ENCODE measurements around the gene ERBB4.

ERBB4 gene

GRCh38 chr2:211837206-211837605, 701.4 kb downstream of the ERBB4 start:
- Histone ChIP-seq H3K4me3 (no peak overlapping the region), H4K20me1 (no peaks in the 10 kb centered on the region), H3K9me3 (no peaks in the 10 kb centered on the region), H3K4me1 (no peaks in the 10 kb centered on the region), H3K4me2 (no peak overlapping the region), H3K36me3 (no peaks in the 10 kb centered on the region), H3K9ac (no peak overlapping the region), H3K27ac (no peak overlapping the region), H3K27me3 (no peaks in the 10 kb centered on the region)
- no peak for TF ChIP-seq Cebpa-rat (IDR thresholded peaks at IDR 0.05)

DNA sequence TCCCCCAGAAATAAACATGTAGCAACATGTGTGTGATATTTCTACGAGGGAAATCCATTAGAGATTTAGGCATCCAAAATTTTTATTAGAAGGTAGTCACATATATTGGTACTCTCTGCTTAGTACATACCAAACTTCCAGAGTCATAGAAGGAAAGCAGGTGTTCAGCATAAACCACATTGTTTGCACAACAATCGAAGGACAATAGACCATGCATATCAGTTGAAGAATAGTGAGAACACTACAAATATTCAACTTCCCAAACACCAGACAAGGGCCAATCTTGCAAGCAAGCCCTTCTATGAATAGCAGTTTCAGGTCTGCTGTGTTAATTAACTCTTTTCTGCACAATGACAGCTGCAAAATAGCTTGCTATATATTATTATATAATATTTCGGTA, 702.2 kb downstream of the ERBB4 start:
- Histone ChIP-seq H3K4me1 (no peaks in the 10 kb centered on the region), H3K4me2 (no peak overlapping the region), H3K27ac (no peak overlapping the region), H3K36me3 (no peaks in the 10 kb centered on the region), H3K27me3 (no peaks in the 10 kb centered on the region), H3K9me3 (no peaks in the 10 kb centered on the region), H3K4me3 (no peak overlapping the region), H4K20me1 (no peaks in the 10 kb centered on the region), H3K9ac (no peak overlapping the region)
- TF ChIP-seq Cebpa-rat (IDR thresholded peaks at IDR 0.05): no peak

DNA sequence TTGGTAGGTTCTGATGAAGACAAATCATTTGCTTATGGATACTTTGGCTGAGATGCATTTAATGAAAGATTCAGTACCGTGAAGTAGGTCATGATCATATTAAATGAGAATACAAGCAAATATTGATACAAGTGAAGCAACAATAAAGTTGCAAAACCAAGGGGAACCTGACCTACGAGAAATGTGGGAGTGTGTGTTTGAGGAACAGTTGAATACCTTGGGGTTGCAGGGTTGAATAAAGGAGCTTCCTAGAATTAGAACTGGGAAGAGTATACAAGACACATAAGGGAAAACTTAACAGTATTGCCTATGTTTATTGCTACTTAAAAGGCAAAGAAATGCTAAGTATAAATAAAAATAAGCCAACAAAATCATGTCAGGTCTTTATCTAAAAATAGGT, 702.9 kb downstream of the ERBB4 start:
- no peak for TF ChIP-seq Cebpa-rat (IDR thresholded peaks at IDR 0.05)

DNA sequence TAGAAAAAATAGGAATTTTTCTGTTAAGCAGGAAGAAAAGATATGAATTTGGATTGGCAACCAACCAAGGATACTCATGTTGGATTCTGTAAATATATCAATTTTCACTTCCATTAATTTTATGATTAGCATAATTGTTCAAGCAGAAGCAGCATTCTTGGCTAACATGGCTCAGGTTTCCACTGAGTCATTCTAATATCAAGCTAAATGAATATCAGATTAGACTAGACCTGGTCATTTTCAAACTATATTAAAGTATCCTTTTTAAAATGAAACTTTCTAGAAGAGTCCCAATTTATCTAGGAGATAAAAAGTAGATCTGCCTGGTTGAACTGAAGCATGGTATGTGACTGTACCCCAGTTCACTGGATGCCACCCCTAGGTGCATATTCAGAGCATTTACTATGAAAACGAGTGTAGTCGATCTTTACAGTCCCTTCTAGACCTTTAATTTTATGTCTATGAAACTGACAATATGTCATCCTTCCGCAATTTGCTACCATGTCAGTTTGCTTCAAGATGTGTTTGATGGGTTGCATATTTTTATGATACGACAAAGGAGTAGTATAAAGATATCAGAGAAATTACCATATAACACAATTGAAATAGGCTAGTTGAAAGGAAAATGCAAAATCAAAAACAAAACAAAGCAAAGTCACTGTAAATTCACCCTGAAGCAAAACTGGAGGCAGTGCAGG, 704.9 kb downstream of the ERBB4 start:
- no peaks in the 10 kb centered on the region for H3K27me3 ChIP-seq
- H3K9ac ChIP-seq: no peak overlapping the region
- no peak for TF ChIP-seq Cebpa-rat (IDR thresholded peaks at IDR 0.05)
- H3K4me3 ChIP-seq: no peak overlapping the region
- no peaks in the 10 kb centered on the region for H3K9me3 ChIP-seq
- H3K4me2 ChIP-seq: no peak overlapping the region
- no peaks in the 10 kb centered on the region for H3K36me3 ChIP-seq
- H3K27ac ChIP-seq: no peak overlapping the region
- H3K4me1 ChIP-seq: no peaks in the 10 kb centered on the region
- H4K20me1 ChIP-seq: no peaks in the 10 kb centered on the region

More for the DNA sequence above, 702.9 kb downstream of the ERBB4 start:
- Histone ChIP-seq H3K4me1 (no peaks in the 10 kb centered on the region), H3K27ac (no peak overlapping the region), H3K9me3 (no peaks in the 10 kb centered on the region), H3K9ac (no peak overlapping the region), H4K20me1 (no peaks in the 10 kb centered on the region), H3K4me2 (no peak overlapping the region), H3K4me3 (no peak overlapping the region), H3K36me3 (no peaks in the 10 kb centered on the region), H3K27me3 (no peaks in the 10 kb centered on the region)

- no peaks in the 10 kb centered on the region for H4K20me1 ChIP-seq
- no peak overlapping the region for H3K9ac ChIP-seq
- H3K9me3 ChIP-seq: no peaks in the 10 kb centered on the region
- no peaks in the 10 kb centered on the region for H3K36me3 ChIP-seq
- TF ChIP-seq Cebpa-rat (IDR thresholded peaks at IDR 0.05): no peak
- H3K4me3 ChIP-seq: no peak overlapping the region
- H3K27me3 ChIP-seq: no peaks in the 10 kb centered on the region
- H3K4me1 ChIP-seq: no peaks in the 10 kb centered on the region
- H3K27ac ChIP-seq: no peak overlapping the region
- H3K4me2 ChIP-seq: no peak overlapping the region
Measured at GRCh38 chr2:211829725-211830124, 708.9 kb downstream of the ERBB4 start.

GRCh38 chr2:211823886-211824479, 714.6 kb downstream of the ERBB4 start:
- H3K4me3 ChIP-seq: no peak overlapping the region
- TF ChIP-seq Cebpa-rat (IDR thresholded peaks at IDR 0.05): no peak
- no peaks in the 10 kb centered on the region for H3K36me3 ChIP-seq

DNA sequence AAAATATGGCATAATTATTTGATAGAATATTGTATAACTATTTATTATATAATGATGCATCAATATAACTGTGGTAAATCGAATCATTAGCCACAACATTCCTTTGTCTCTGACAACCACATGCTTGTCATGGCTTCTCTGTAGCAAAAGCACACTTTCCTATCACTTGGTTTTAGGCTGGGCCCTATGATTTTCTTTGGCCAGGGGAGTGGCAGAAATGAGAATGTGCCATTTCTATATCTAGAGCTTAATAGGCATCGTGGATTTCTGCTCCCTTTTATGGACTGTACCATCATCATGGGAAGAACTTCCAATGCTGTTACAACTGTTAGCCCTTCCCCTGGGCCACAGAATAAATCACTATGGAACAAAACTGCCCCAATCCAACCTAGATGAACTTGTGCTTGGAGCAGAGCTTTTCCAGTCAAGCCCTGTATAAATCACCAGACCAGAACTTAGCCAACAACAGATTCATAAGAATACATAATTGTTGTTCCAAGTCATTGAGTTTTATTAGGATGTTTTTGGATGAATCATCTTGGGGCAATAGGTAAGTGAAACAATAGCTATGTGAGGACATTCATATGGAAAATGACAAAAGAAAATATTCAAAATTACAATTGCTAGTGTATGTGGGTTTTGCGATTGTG, 715.8 kb downstream of the ERBB4 start:
- Histone ChIP-seq H3K9ac (no peak overlapping the region), H3K4me3 (no peak overlapping the region), H3K27me3 (no peaks in the 10 kb centered on the region), H3K27ac (no peak overlapping the region), H3K4me1 (no peaks in the 10 kb centered on the region), H3K36me3 (no peaks in the 10 kb centered on the region), H4K20me1 (no peaks in the 10 kb centered on the region), H3K4me2 (no peak overlapping the region), H3K9me3 (no peaks in the 10 kb centered on the region)
- TF ChIP-seq Cebpa-rat (IDR thresholded peaks at IDR 0.05): no peak

More at GRCh38 chr2:211823886-211824479, 714.6 kb downstream of the ERBB4 start:
- Histone ChIP-seq H4K20me1 (no peaks in the 10 kb centered on the region), H3K9ac (no peak overlapping the region), H3K4me2 (no peak overlapping the region), H3K4me1 (no peaks in the 10 kb centered on the region), H3K27ac (no peak overlapping the region), H3K27me3 (no peaks in the 10 kb centered on the region), H3K9me3 (no peaks in the 10 kb centered on the region)

GRCh38 chr2:211816754-211817153, 721.8 kb downstream of the ERBB4 start:
- H3K9me3 ChIP-seq: no peaks in the 10 kb centered on the region
- no peak overlapping the region for H3K9ac ChIP-seq
- H3K27me3 ChIP-seq: no peaks in the 10 kb centered on the region; the same call in 1 of the 2 replicates
- no peaks in the 10 kb centered on the region for H4K20me1 ChIP-seq
- no peak overlapping the region for H3K27ac ChIP-seq
- no peak overlapping the region for H3K4me3 ChIP-seq
- H3K4me2 ChIP-seq: no peak overlapping the region
- TF ChIP-seq Cebpa-rat (IDR thresholded peaks at IDR 0.05): no peak
- no peaks in the 10 kb centered on the region for H3K36me3 ChIP-seq
- no peaks in the 10 kb centered on the region for H3K4me1 ChIP-seq

DNA sequence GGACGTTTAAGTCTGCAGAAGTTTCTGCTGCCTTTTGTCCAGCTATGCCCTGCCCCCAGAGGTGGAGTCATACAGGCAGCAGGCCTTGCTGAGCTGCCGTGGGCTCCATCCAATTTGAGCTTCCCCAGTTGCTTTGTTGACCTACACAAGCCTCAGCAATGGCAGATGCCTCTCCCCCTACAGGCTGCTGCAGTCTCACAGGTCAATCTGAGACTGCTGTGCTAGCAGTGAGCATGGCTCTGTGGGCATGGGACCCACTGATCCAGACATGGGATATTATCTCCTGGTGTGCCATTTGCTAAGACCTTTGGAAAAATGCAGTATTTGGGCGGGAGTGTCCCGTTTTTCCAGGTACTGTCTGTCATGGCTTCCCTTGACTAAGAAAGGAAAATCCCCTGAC, 726.0 kb downstream of the ERBB4 start:
- Histone ChIP-seq H3K9ac (no peak overlapping the region), H3K36me3 (no peaks in the 10 kb centered on the region), H3K27ac (no peak overlapping the region), H3K4me2 (no peak overlapping the region), H4K20me1 (no peaks in the 10 kb centered on the region), H3K27me3 (no peaks in the 10 kb centered on the region; the same call in 1 of the 2 replicates), H3K4me3 (no peak overlapping the region), H3K9me3 (no peaks in the 10 kb centered on the region), H3K4me1 (no peaks in the 10 kb centered on the region)
- no peak for TF ChIP-seq Cebpa-rat (IDR thresholded peaks at IDR 0.05)

- Histone ChIP-seq H3K4me1 (no peaks in the 10 kb centered on the region), H3K9ac (no peak overlapping the region), H4K20me1 (no peaks in the 10 kb centered on the region), H3K36me3 (no peaks in the 10 kb centered on the region), H3K4me2 (no peak overlapping the region), H3K9me3 (no peaks in the 10 kb centered on the region), H3K4me3 (no peak overlapping the region), H3K27me3 (no peaks in the 10 kb centered on the region), H3K27ac (no peak overlapping the region)
- no peak for TF ChIP-seq Cebpa-rat (IDR thresholded peaks at IDR 0.05)
Measured at GRCh38 chr2:211802666-211803065, 735.9 kb downstream of the ERBB4 start.

All from BLaER1 (cell line).